Keratinocyte (primary cell): ENCODE measurements around the gene GDA. TPM values are rescaled to one million over a fixed set of nuclear protein-coding genes. Genes with fewer than 3 reads are reported as not detected.

ENCODE experiments used
- DNase-seq: peaks from one replicate; pipeline ENCODE4 v3.0.0-alpha.2; 2011; ENCODE audit warnings: low read depth, missing footprints, low spot score
- FAIRE-seq: peaks from 2 replicates; lab custom pipeline; 2011; peaks lifted over from hg19 to GRCh38; lab: Jason Lieb, UNC
- H2AFZ ChIP-seq: 2 replicates; pipeline ENCODE4 v1.6.0; 2012; ENCODE audit warnings: low read length, control low read depth, inconsistent platforms; ENCODE audit not compliant: control insufficient read depth
- H3K27ac ChIP-seq: 2 replicates; pipeline ENCODE4 v1.5.1; 2011; ENCODE audit warnings: low read length; ENCODE audit not compliant: control insufficient read depth, insufficient read depth
- H3K27me3 ChIP-seq: 3 replicates; pipeline ENCODE4 v1.6.0; 2011; ENCODE audit warnings: low read length; ENCODE audit not compliant: control insufficient read depth, insufficient read depth; ENCODE audit errors: extremely low read depth
- H3K36me3 ChIP-seq, 2 experiments: 2 replicates in 1 of 2; 3 replicates in 1 of 2; pipeline ENCODE4 v1.5.1; 2011; ENCODE audit warnings: low read length in 2 of 2, mild to moderate bottlenecking in 1 of 2; ENCODE audit not compliant: control insufficient read depth in 2 of 2, insufficient read depth in 2 of 2; ENCODE audit errors: extremely low read depth in 1 of 2
- H3K4me1 ChIP-seq: 3 replicates; pipeline ENCODE4 v1.5.1; 2011; ENCODE audit warnings: low read length; ENCODE audit not compliant: control insufficient read depth, insufficient read depth; ENCODE audit errors: extremely low read depth
- H3K4me2 ChIP-seq: 3 replicates; pipeline ENCODE4 v1.6.0; 2011; ENCODE audit warnings: low read depth, low read length; ENCODE audit not compliant: control insufficient read depth, insufficient read depth; ENCODE audit errors: extremely low read depth
- H3K4me3 ChIP-seq, 3 experiments: fragments of 200-600 bp in 1 of 3; sonication (generic) in 1 of 3; 2 replicates in 2 of 3; 3 replicates in 1 of 3; pipeline ENCODE4 v1.5.1; 2011 to 2016; ENCODE audit warnings: low read length in 3 of 3, mild to moderate bottlenecking in 3 of 3, control low read depth in 2 of 3, inconsistent platforms in 1 of 3, low read depth in 1 of 3, mixed read lengths in 1 of 3, mixed run types in 1 of 3, moderate library complexity in 1 of 3; ENCODE audit not compliant: control insufficient read depth in 2 of 3, insufficient read depth in 2 of 3; ENCODE audit errors: extremely low read depth in 1 of 3
- H3K79me2 ChIP-seq: 2 replicates; pipeline ENCODE4 v1.6.0; 2012; ENCODE audit warnings: low read length; ENCODE audit not compliant: control insufficient read depth, insufficient read depth
- H3K9ac ChIP-seq: 3 replicates; pipeline ENCODE4 v1.6.0; 2011; ENCODE audit warnings: low read length; ENCODE audit not compliant: control insufficient read depth, insufficient read depth; ENCODE audit errors: extremely low read depth
- H3K9me1 ChIP-seq: 3 replicates; pipeline ENCODE4 v1.6.0; 2011; ENCODE audit warnings: low read length; ENCODE audit not compliant: control insufficient read depth, insufficient read depth; ENCODE audit errors: extremely low read depth
- H3K9me3 ChIP-seq: 2 replicates; pipeline ENCODE4 v1.5.1; 2012; ENCODE audit warnings: low read depth, low read length; ENCODE audit not compliant: control insufficient read depth
- H4K20me1 ChIP-seq: 3 replicates; pipeline ENCODE4 v1.6.0; 2011; ENCODE audit warnings: low read length; ENCODE audit not compliant: control insufficient read depth, insufficient read depth; ENCODE audit errors: extremely low read depth
- CTCF ChIP-seq, 3 experiments: IDR thresholded peaks in 1 of 3; conservative IDR thresholded peaks in 1 of 3; optimal IDR thresholded peaks in 1 of 3; 2 replicates in 2 of 3; 3 replicates in 1 of 3; pipeline versions ENCODE3 to v1.5.1; 2011; ENCODE audit warnings: low read length in 3 of 3, mild to moderate bottlenecking in 3 of 3, moderate library complexity in 2 of 3, control low read depth in 1 of 3, inconsistent platforms in 1 of 3; ENCODE audit not compliant: insufficient read depth in 2 of 3; ENCODE audit errors: extremely low read depth in 1 of 3
- EZH2 ChIP-seq: IDR thresholded peaks from one replicate; pipeline ENCODE4 v1.6.1; 2012; ENCODE audit warnings: inconsistent platforms, mild to moderate bottlenecking, low read length, moderate library complexity
- dilution Hi-C: fragments of 300-500 bp; cut with MboI; formaldehyde crosslinking; loops from one replicate; pipeline ENCODE4 v1.7.0; 2020; ENCODE audit warnings: low sequenced_read_pairs; ENCODE audit not compliant: extremely low pct_ligation_motif_present
- polyA plus RNA-seq, 5 experiments: library from polyadenylated mRNA; depleted of rRNA in 3 of 5; stranded (reverse) in 3 of 5; stranded (forward) in 1 of 5; unstranded in 1 of 5; fragments of >200 nt; gene quantifications; 1 replicate in 1 of 5; 2 replicates in 3 of 5; 3 replicates in 1 of 5; pipeline versions ENCODE4 v1.2.1 to v1.2.3, GENCODE V29; 2011 to 2012; ENCODE audit warnings: missing spikeins in 2 of 5, low read depth in 1 of 5, low replicate concordance in 1 of 5

Gene GDA
- polyA plus RNA-seq, 1 donor (not counting 4 experiments of a cell fraction or from before 2014, with no cell fraction given), result 0.75 TPM

GRCh38 chr9:72173080-72173479, 23.8 kb downstream of the GDA start:
- dilution Hi-C loops, result no loop called here
- H3K27ac ChIP-seq, result no peak overlapping the region
- no peaks in the 10 kb centered on the region for H3K79me2 ChIP-seq
- no peaks in the 10 kb centered on the region for H3K36me3 ChIP-seq
- H4K20me1 ChIP-seq, result no peaks in the 10 kb centered on the region
- H3K9ac ChIP-seq, result no peak overlapping the region
- H3K4me1 ChIP-seq, result no peaks in the 10 kb centered on the region
- TF ChIP-seq CTCF (optimal IDR thresholded peaks at IDR 0.05 in 1 of 3, IDR thresholded peaks at IDR 0.05 in 1 of 3, conservative IDR thresholded peaks at IDR 0.05 in 1 of 3; ENCODE audit: extremely low read depth in 1 of 3, insufficient read depth in 2 of 3, low read length in 3 of 3), result no peak
- no peak for TF ChIP-seq EZH2
- H3K4me3 ChIP-seq, result no peak overlapping the region
- H3K4me2 ChIP-seq, result no peak overlapping the region
- FAIRE-seq, result no peak
- no peaks in the 10 kb centered on the region for H3K27me3 ChIP-seq
- H3K9me1 ChIP-seq, result no peaks in the 10 kb centered on the region
- no peak for DNase-seq
- H3K9me3 ChIP-seq, result no peaks in the 10 kb centered on the region
- no peak overlapping the region for H2AFZ ChIP-seq

- dilution Hi-C loops, result no loop called here
- H3K4me1 ChIP-seq, result no peaks in the 10 kb centered on the region
- no peaks in the 10 kb centered on the region for H3K9me3 ChIP-seq
- H3K9me1 ChIP-seq, result no peaks in the 10 kb centered on the region
- H3K4me3 ChIP-seq, result no peak overlapping the region
- TF ChIP-seq CTCF (optimal IDR thresholded peaks at IDR 0.05 in 1 of 3, IDR thresholded peaks at IDR 0.05 in 1 of 3, conservative IDR thresholded peaks at IDR 0.05 in 1 of 3; ENCODE audit: extremely low read depth in 1 of 3, insufficient read depth in 2 of 3, low read length in 3 of 3) (no peak), EZH2 (no peak)
- H3K27ac ChIP-seq, result no peak overlapping the region
- DNase-seq, result no peak
- no peak for FAIRE-seq
- H2AFZ ChIP-seq, result no peak overlapping the region
- H4K20me1 ChIP-seq, result no peaks in the 10 kb centered on the region
- peaks cover 9% of the 10 kb centered on the region for H3K27me3 ChIP-seq
- no peaks in the 10 kb centered on the region for H3K79me2 ChIP-seq
- H3K36me3 ChIP-seq, result no peaks in the 10 kb centered on the region
- H3K9ac ChIP-seq, result no peak overlapping the region
- H3K4me2 ChIP-seq, result no peak overlapping the region
Measured at GRCh38 chr9:72185561-72185960, 36.3 kb downstream of the GDA start.
